D721Med (cell line): ENCODE measurements around the gene BCAM.

Source experiments
- DNase-seq: peaks from one replicate; pipeline ENCODE4 v3.0.0; 2011; ENCODE audit warnings: low spot score; ENCODE audit not compliant: insufficient read length
- FAIRE-seq: peaks from 2 replicates; lab custom pipeline; 2011; peaks lifted over from hg19 to GRCh38; lab: Jason Lieb, UNC
- CTCF ChIP-seq: IDR thresholded peaks from 2 replicates; pipeline ENCODE4 v1.5.1; 2012; ENCODE audit warnings: mild to moderate bottlenecking, control low read depth; ENCODE audit not compliant: insufficient read depth; ENCODE audit errors: missing control alignments

The BCAM gene

GRCh38 chr19:44867578-44867977 lies 58.7 kb downstream of the BCAM start:
- TF ChIP-seq CTCF: no peak
- FAIRE-seq: no peak
- no peak for DNase-seq

GRCh38 chr19:44869733-44870470 lies 61.0 kb downstream of the BCAM start:
- DNase-seq (no peak), FAIRE-seq (no peak)
- no peak for TF ChIP-seq CTCF
